Esophagus muscularis mucosa (tissue), 3 donors: ENCODE results near the gene OGDH.

Experiments used
- CTCF ChIP-seq, 3 experiments: fragments of 200-600 bp in 2 of 3; fragments of 450-650 bp in 1 of 3; sonication (generic) in 2 of 3; IDR thresholded peaks; one replicate each; pipeline ENCODE4 v1.5.1; 2017 to 2019; ENCODE audit warnings: antibody characterized with exemption in 3 of 3, mild to moderate bottlenecking in 2 of 3, moderate library complexity in 1 of 3
- EP300 ChIP-seq: sonication (generic); formaldehyde crosslinking; IDR thresholded peaks from one replicate; pipeline ENCODE4 v1.6.1; 2017; ENCODE audit warnings: antibody characterized with exemption

GRCh38 chr7:44566680-44567079 lies 39.7 kb upstream of the OGDH start:
- TF ChIP-seq EP300 (no peak), CTCF (IDR thresholded peaks at IDR 0.05) (no peak)
